HepG2 (cell line): Measurements from ENCODE around the gene GPN2. TPM values are rescaled to one million over a fixed set of nuclear protein-coding genes. Genes with fewer than 3 reads are reported as not detected.

ENCODE experiments used
- ATAC-seq: fragments of 200-7000 bp; cut with Tn5 transposase; 3 replicates; pipeline ENCODE4 v1.9.1; 2020; ENCODE audit warnings: mild to moderate bottlenecking, moderate library complexity
- BruUV-seq: library from RNA; stranded (reverse); fragments of 400-500 nt; replicated peaks from 2 replicates; lab custom pipeline; 2021; lab: Mats Ljungman, UMichigan
- CTCF ChIA-PET: fragments of 300-600 bp; formaldehyde crosslinking; extraction: SDS; loops from one replicate; lab custom pipeline; 2021; ENCODE audit warnings: low total read pairs, inconsistent platforms, low intra/inter-chr PET ratio; lab: Yijun Ruan, JAX
- POLR2A ChIA-PET: fragments of 350-600 bp; sonication (Branson Sonifier 250); formaldehyde crosslinking; loops from one replicate; lab custom pipeline; 2020; ENCODE audit warnings: antibody characterized with exemption, inconsistent platforms; lab: Yijun Ruan, JAX
- DNase-seq: peaks from one replicate; pipeline ENCODE4 v3.0.0-alpha.2; 2015; ENCODE audit warnings: low spot score
- FAIRE-seq: peaks from 3 replicates; lab custom pipeline; 2011; peaks lifted over from hg19 to GRCh38; lab: Jason Lieb, UNC
- H2AFZ ChIP-seq: one replicate; pipeline ENCODE4 v1.6.1; 2011; ENCODE audit warnings: low read length, inconsistent platforms
- H3K27ac ChIP-seq: fragments of 300-600 bp; 3 replicates; pipeline ENCODE4 v1.8.0; 2011; ENCODE audit warnings: mixed run types, mild to moderate bottlenecking, mixed read lengths, low read length, inconsistent platforms; ENCODE audit not compliant: insufficient read depth; ENCODE audit errors: extremely low read length
- H3K27me3 ChIP-seq, 2 experiments: fragments of 200-600 bp in 1 of 2; 2 replicates in 1 of 2; 3 replicates in 1 of 2; pipeline versions ENCODE4 v1.6.0 to v1.8.0; 2011; ENCODE audit warnings: low read length in 2 of 2, mild to moderate bottlenecking in 2 of 2, moderate library complexity in 2 of 2, inconsistent platforms in 1 of 2; ENCODE audit not compliant: insufficient read depth in 2 of 2, control insufficient read depth in 1 of 2
- H3K36me3 ChIP-seq, 2 experiments: fragments of 200-600 bp in 1 of 2; replicated peaks in 1 of 2; 2 replicates in 1 of 2; 3 replicates in 1 of 2; pipeline versions ENCODE4 v1.5.1 to v1.8.0; 2011; ENCODE audit warnings: low read length in 2 of 2, inconsistent platforms in 1 of 2; ENCODE audit not compliant: insufficient read depth in 2 of 2, control insufficient read depth in 1 of 2
- H3K4me1 ChIP-seq: 2 replicates; pipeline ENCODE4 v1.5.1; 2012; ENCODE audit warnings: low read length, inconsistent platforms; ENCODE audit not compliant: insufficient read depth
- H3K4me2 ChIP-seq: 2 replicates; pipeline ENCODE4 v1.6.0; 2011; ENCODE audit warnings: low read depth, low read length, inconsistent platforms
- H3K4me3 ChIP-seq, 3 experiments: fragments of 200-600 bp in 1 of 3; sonication (generic), shearing (Covaris generic) in 1 of 3; replicated peaks in 1 of 3; 2 replicates each; pipeline ENCODE4 v1.5.1; 2011 to 2016; ENCODE audit warnings: low read length in 3 of 3, inconsistent platforms in 2 of 3, low read depth in 2 of 3, mild to moderate bottlenecking in 2 of 3, control low read depth in 1 of 3, mixed read lengths in 1 of 3; ENCODE audit not compliant: insufficient read depth in 1 of 3
- H3K79me2 ChIP-seq: one replicate; pipeline ENCODE4 v1.6.1; 2011; ENCODE audit warnings: low read length, inconsistent platforms; ENCODE audit not compliant: insufficient read depth
- H3K9ac ChIP-seq: 2 replicates; pipeline ENCODE4 v1.6.0; 2011; ENCODE audit warnings: mild to moderate bottlenecking, low read depth, low read length, inconsistent platforms; ENCODE audit not compliant: insufficient read depth
- H3K9me3 ChIP-seq: 2 replicates; pipeline ENCODE4 v1.5.1; 2012; ENCODE audit warnings: mild to moderate bottlenecking, low read length
- H4K20me1 ChIP-seq: 2 replicates; pipeline ENCODE4 v1.6.0; 2011; ENCODE audit warnings: inconsistent platforms, mild to moderate bottlenecking, low read length, moderate library complexity; ENCODE audit not compliant: insufficient read depth
- FOXO4 ChIP-seq: sonication (generic); formaldehyde crosslinking; conservative IDR thresholded peaks from 2 replicates; pipeline ENCODE4 v1.8.1; 2023; ENCODE audit warnings: missing genetic modification reagents
- GTF3A ChIP-seq: sonication (generic); formaldehyde crosslinking; conservative IDR thresholded peaks from 2 replicates; pipeline ENCODE4 v1.4.0; 2020; ENCODE audit warnings: mild to moderate bottlenecking, missing genetic modification reagents
- MAZ ChIP-seq, 2 experiments: sonication (generic) in 1 of 2; formaldehyde crosslinking in 1 of 2; IDR thresholded peaks; 2 replicates each; pipeline versions ENCODE4 v1.5.0 to v1.6.1; 2012 to 2020; ENCODE audit warnings: low read depth in 2 of 2, mild to moderate bottlenecking in 2 of 2, borderline replicate concordance in 1 of 2, improper control_type of control experiment in 1 of 2, low read length in 1 of 2, missing genetic modification reagents in 1 of 2, moderate library complexity in 1 of 2
- NFIB ChIP-seq: sonication (generic); formaldehyde crosslinking; IDR thresholded peaks from 2 replicates; pipeline ENCODE4 v1.9.0; 2021; ENCODE audit warnings: missing genetic modification reagents, mild to moderate bottlenecking, borderline replicate concordance
- NKX3-1 ChIP-seq: sonication (generic); formaldehyde crosslinking; IDR thresholded peaks from 2 replicates; pipeline ENCODE4 v1.5.0; 2020; ENCODE audit warnings: missing genetic modification reagents
- RFX5 ChIP-seq: IDR thresholded peaks from 2 replicates; pipeline ENCODE4 v1.6.1; 2011; ENCODE audit warnings: low read depth, low read length, improper control_type of control experiment
- RFXANK ChIP-seq: IDR thresholded peaks from 2 replicates; pipeline ENCODE4 v1.6.1; 2016
- SETDB1 ChIP-seq: sonication (generic); formaldehyde crosslinking; IDR thresholded peaks from 2 replicates; pipeline ENCODE4 v1.5.1; 2020; ENCODE audit warnings: missing genetic modification reagents, mild to moderate bottlenecking, borderline replicate concordance
- SP5 ChIP-seq: IDR thresholded peaks from 2 replicates; pipeline ENCODE4 v1.6.1; 2016; ENCODE audit warnings: low read depth, borderline replicate concordance
- THYN1 ChIP-seq: sonication (generic); formaldehyde crosslinking; IDR thresholded peaks from 2 replicates; pipeline ENCODE4 v1.8.1; 2023; ENCODE audit warnings: low read depth, mild to moderate bottlenecking, moderate library complexity, missing genetic modification reagents, borderline replicate concordance
- U2AF1 ChIP-seq: fragments of 200-400 bp; formaldehyde crosslinking; optimal IDR thresholded peaks from 2 replicates; pipeline ENCODE3; 2017; ENCODE audit warnings: mild to moderate bottlenecking, low read depth, low read length
- YEATS2 ChIP-seq: sonication (generic); formaldehyde crosslinking; IDR thresholded peaks from 2 replicates; pipeline ENCODE4 v1.4.0; 2020; ENCODE audit warnings: missing genetic modification reagents, borderline replicate concordance
- ZBTB8A ChIP-seq: sonication (generic); formaldehyde crosslinking; IDR thresholded peaks from 2 replicates; pipeline ENCODE4 v1.4.0; 2020; ENCODE audit warnings: mild to moderate bottlenecking, low read depth, missing genetic modification reagents, borderline replicate concordance
- ZHX1 ChIP-seq: sonication (generic); formaldehyde crosslinking; IDR thresholded peaks from 2 replicates; pipeline ENCODE4 v1.8.1; 2022; ENCODE audit warnings: low read depth, mild to moderate bottlenecking, missing genetic modification reagents
- ZNF276 ChIP-seq: sonication (generic); formaldehyde crosslinking; IDR thresholded peaks from 2 replicates; pipeline ENCODE4 v1.4.0; 2020; ENCODE audit warnings: mild to moderate bottlenecking, low read depth, missing genetic modification reagents
- WGBS: methylation state at CpG from one replicate; pipeline ENCODE4 v1.1.6; 2017; ENCODE audit warnings: low lambda C conversion rate; 5-methylcytosine and 5-hydroxymethylcytosine counted together
- in situ Hi-C: cut with HindIII; loops from 2 replicates; pipeline ENCODE4 v1.10.0; 2017; ENCODE audit warnings: low pct_unique_long_range_greater_than_20kb; ENCODE audit not compliant: extremely low pct_ligation_motif_present
- intact Hi-C: fragments of 100-400 bp; cut with micrococcal nuclease; formaldehyde crosslinking; loops from one replicate; pipeline ENCODE4 v1.10.0; 2022; ENCODE audit not compliant: unreplicated experiment
- polyA plus RNA-seq, 8 experiments: library from polyadenylated mRNA; depleted of rRNA in 3 of 8; stranded (reverse) in 7 of 8; unstranded in 1 of 8; fragments of >200 nt; fragmentation: Illumina TruSeq in 4 of 8; extraction: Trizol in 4 of 8; gene quantifications; 2 replicates each; pipeline versions ENCODE4 v1.2.1 to v1.2.3, GENCODE V29; 2011 to 2016; ENCODE audit warnings: low read depth in 4 of 8, missing spikeins in 1 of 8, mixed read lengths in 1 of 8; ENCODE audit not compliant: insufficient read depth in 1 of 8
- total RNA-seq, 5 experiments: library from RNA; depleted of rRNA; stranded (reverse); fragments of >200 nt; fragmentation: Illumina TruSeq; extraction: Trizol; gene quantifications; 2 replicates each; pipeline ENCODE4 v1.2.3, GENCODE V29; 2016; ENCODE audit warnings: low read depth in 1 of 5
- TF ChIP-seq, protein P1 (sequence below): sonication (generic); formaldehyde crosslinking; IDR thresholded peaks from 2 replicates; pipeline ENCODE4 v1.4.0; 2020; ENCODE audit warnings: missing genetic modification reagents, borderline replicate concordance

Gene GPN2
- total and polyA plus RNA-seq, 2 of the 13 experiments (the other 11 are each of a cell fraction or from before 2014, with no cell fraction given), result 19.3 to 38.9 TPM

DNA sequence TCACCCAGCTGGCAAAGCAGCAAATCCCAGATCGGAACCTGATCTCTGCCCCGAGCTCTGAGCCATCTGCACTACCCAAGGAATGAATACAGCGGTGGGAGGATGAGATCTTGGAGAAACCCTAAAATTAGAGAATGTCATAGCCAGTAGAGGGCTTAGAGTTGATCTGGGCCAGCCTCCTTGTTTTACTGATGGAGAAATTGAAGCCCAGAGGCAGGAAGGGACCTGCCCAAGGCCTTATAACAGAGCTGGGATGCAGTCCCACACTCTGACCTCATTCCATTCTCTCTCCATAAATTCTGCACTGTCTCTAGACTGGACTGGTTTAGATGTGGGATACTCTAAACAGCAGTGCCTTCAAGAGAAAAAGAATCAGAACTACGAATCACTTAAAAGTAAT lies 31.9 kb downstream of the GPN2 start:
- Histone ChIP-seq H3K4me1 (peaks cover 21% of the 10 kb centered on the region), H3K27ac (no peak overlapping the region), H4K20me1 (no peaks in the 10 kb centered on the region), H3K27me3 (no peaks in the 10 kb centered on the region), H3K79me2 (no peaks in the 10 kb centered on the region), H3K4me3 (no peak overlapping the region), H3K4me2 (no peak overlapping the region), H2AFZ (no peak overlapping the region), H3K9ac (no peak overlapping the region), H3K36me3 (peaks cover 9 to 12% of the 10 kb centered on the region in 2 experiments; a peak in 4 of 5 replicates), H3K9me3 (no peaks in the 10 kb centered on the region)
- ChIA-PET POLR2A (interaction anchor here (1.4 to 1.5 kb wide), 2 partner anchors 9 to 47 kb away, joined by 3 to 4 read pairs; no protein-coding TSS in a partner anchor), CTCF (interaction anchor here (1.3 kb wide), 1 partner anchor 20 kb away, joined by 3 read pairs; no protein-coding TSS in a partner anchor)
- intact Hi-C loops (no loop called here), in situ Hi-C loops (no loop called here)
- 94% methylated on average over 4 of the region's 4 CpGs for WGBS
- no peak for ATAC-seq
- no peak for TF ChIP-seq NFIB (CRISPR knock-in tag)
- no peak for TF ChIP-seq MAZ (IDR thresholded peaks at IDR 0.05; ENCODE audit: borderline replicate concordance, low read depth, low read length)
- TF ChIP-seq MAZ (CRISPR knock-in tag; IDR thresholded peaks at IDR 0.05; ENCODE audit: low read depth), result no peak
- no peak for TF ChIP-seq GTF3A (CRISPR knock-in tag)
- no peak for TF ChIP-seq U2AF1
- TF ChIP-seq NKX3-1 (CRISPR knock-in tag), result no peak
- no peak for TF ChIP-seq ZBTB8A (CRISPR knock-in tag)
- no peak for TF ChIP-seq SETDB1 (CRISPR knock-in tag)
- no peak for TF ChIP-seq ZNF276 (CRISPR knock-in tag)
- no peak for TF ChIP-seq YEATS2 (CRISPR knock-in tag)
- no peak for TF ChIP-seq RFXANK (CRISPR knock-in tag)
- TF ChIP-seq, protein P1, sequence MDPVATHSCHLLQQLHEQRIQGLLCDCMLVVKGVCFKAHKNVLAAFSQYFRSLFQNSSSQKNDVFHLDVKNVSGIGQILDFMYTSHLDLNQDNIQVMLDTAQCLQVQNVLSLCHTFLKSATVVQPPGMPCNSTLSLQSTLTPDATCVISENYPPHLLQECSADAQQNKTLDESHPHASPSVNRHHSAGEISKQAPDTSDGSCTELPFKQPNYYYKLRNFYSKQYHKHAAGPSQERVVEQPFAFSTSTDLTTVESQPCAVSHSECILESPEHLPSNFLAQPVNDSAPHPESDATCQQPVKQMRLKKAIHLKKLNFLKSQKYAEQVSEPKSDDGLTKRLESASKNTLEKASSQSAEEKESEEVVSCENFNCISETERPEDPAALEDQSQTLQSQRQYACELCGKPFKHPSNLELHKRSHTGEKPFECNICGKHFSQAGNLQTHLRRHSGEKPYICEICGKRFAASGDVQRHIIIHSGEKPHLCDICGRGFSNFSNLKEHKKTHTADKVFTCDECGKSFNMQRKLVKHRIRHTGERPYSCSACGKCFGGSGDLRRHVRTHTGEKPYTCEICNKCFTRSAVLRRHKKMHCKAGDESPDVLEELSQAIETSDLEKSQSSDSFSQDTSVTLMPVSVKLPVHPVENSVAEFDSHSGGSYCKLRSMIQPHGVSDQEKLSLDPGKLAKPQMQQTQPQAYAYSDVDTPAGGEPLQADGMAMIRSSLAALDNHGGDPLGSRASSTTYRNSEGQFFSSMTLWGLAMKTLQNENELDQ (CRISPR knock-in tag), result no peak
- no peak for TF ChIP-seq SP5 (CRISPR knock-in tag)
- TF ChIP-seq FOXO4 (CRISPR knock-in tag), result no peak
- TF ChIP-seq RFX5, result no peak
- no peak for TF ChIP-seq THYN1 (CRISPR knock-in tag)
- no peak for TF ChIP-seq ZHX1 (CRISPR knock-in tag)
- BruUV-seq, result no TSS peak
- no peak for FAIRE-seq
- DNase-seq, result no peak
